Erythroblast (primary cell): Measurements from ENCODE around the gene CDH22.

Experiments
- GATA1 ChIP-seq: IDR thresholded peaks from 2 replicates; pipeline ENCODE4 v1.6.1; 2011; ENCODE audit warnings: low read depth, mild to moderate bottlenecking, control low read depth, low read length, moderate library complexity
- POLR2A ChIP-seq: IDR thresholded peaks from 2 replicates; pipeline ENCODE4 v1.6.1; 2011; ENCODE audit warnings: mild to moderate bottlenecking, low read length

GRCh38 chr20:46352370-46352938 lies 44.2 kb upstream of the CDH22 start:
- TF ChIP-seq POLR2A (no peak), GATA1 (no peak)
